ENCODE measurements around the gene SUCNR1.
"Not testable (repeated sequence)": the region's sequence is repeated elsewhere in the genome, so short reads cannot be mapped to it uniquely, and the experiment has no call there.

The SUCNR1 gene

GRCh38 chr3:151856641-151857040, 16.8 kb upstream of the SUCNR1 start:
- Mint-ChIP-seq H3K4me1 (no peaks in the 10 kb centered on the region), H3K27ac (ENCODE audit: low read depth) (no peak overlapping the region), H3K9me3 (no peaks in the 10 kb centered on the region), H3K4me3 (no peak overlapping the region), H3K36me3 (ENCODE audit: insufficient read depth) (peaks cover 2% of the 10 kb centered on the region), H3K27me3 (peaks cover 66% of the 10 kb centered on the region)
- DNase-seq (ENCODE audit: low spot score in 2 of 2) (no peak), ATAC-seq (replicated peaks; ENCODE audit: extremely low read depth, poor library complexity, severe bottlenecking) (no peak)

- no peak overlapping the region for H3K4me3 Mint-ChIP-seq
- no peak for ATAC-seq (replicated peaks; ENCODE audit: extremely low read depth, poor library complexity, severe bottlenecking)
- no peaks in the 10 kb centered on the region for H3K9me3 Mint-ChIP-seq
- H3K36me3 Mint-ChIP-seq (ENCODE audit: insufficient read depth), result peaks cover 1% of the 10 kb centered on the region
- H3K4me1 Mint-ChIP-seq, result no peaks in the 10 kb centered on the region
- no peak for DNase-seq (ENCODE audit: low spot score in 2 of 2)
- H3K27ac Mint-ChIP-seq (ENCODE audit: low read depth), result no peak overlapping the region
- peaks cover 45% of the 10 kb centered on the region for H3K27me3 Mint-ChIP-seq
Observed at GRCh38 chr3:151859233-151859673, 14.2 kb upstream of the SUCNR1 start.

- Mint-ChIP-seq H3K27me3 (peaks cover 39% of the 10 kb centered on the region), H3K4me1 (no peaks in the 10 kb centered on the region), H3K36me3 (ENCODE audit: insufficient read depth) (no peaks in the 10 kb centered on the region), H3K4me3 (no peak overlapping the region), H3K27ac (ENCODE audit: low read depth) (no peak overlapping the region), H3K9me3 (no peaks in the 10 kb centered on the region)
- ATAC-seq (replicated peaks; ENCODE audit: extremely low read depth, poor library complexity, severe bottlenecking), result no peak
- no peak for DNase-seq (ENCODE audit: low spot score in 2 of 2)
Observed at GRCh38 chr3:151859905-151860304, 13.5 kb upstream of the SUCNR1 start.

- DNase-seq (ENCODE audit: low spot score in 2 of 2) (no peak), ATAC-seq (replicated peaks; ENCODE audit: extremely low read depth, poor library complexity, severe bottlenecking) (no peak)
- H3K4me3 Mint-ChIP-seq, result no peak overlapping the region
- no peak overlapping the region for H3K27ac Mint-ChIP-seq (ENCODE audit: low read depth)
- H3K36me3 Mint-ChIP-seq (ENCODE audit: insufficient read depth), result no peaks in the 10 kb centered on the region
- peaks cover 9% of the 10 kb centered on the region for H3K27me3 Mint-ChIP-seq
- no peaks in the 10 kb centered on the region for H3K4me1 Mint-ChIP-seq
- no peaks in the 10 kb centered on the region for H3K9me3 Mint-ChIP-seq
Observed at GRCh38 chr3:151863611-151864010, 9.8 kb upstream of the SUCNR1 start.

- ATAC-seq (replicated peaks; ENCODE audit: extremely low read depth, poor library complexity, severe bottlenecking) (no peak), DNase-seq (ENCODE audit: low spot score in 2 of 2) (no peak)
- Mint-ChIP-seq H3K27ac (ENCODE audit: low read depth) (no peak overlapping the region), H3K27me3 (peaks cover 3% of the 10 kb centered on the region), H3K36me3 (ENCODE audit: insufficient read depth) (no peaks in the 10 kb centered on the region), H3K4me3 (no peak overlapping the region), H3K4me1 (no peaks in the 10 kb centered on the region), H3K9me3 (no peaks in the 10 kb centered on the region)
Observed at GRCh38 chr3:151864423-151865101, 8.9 kb upstream of the SUCNR1 start.

GRCh38 chr3:151866711-151867410, 6.6 kb upstream of the SUCNR1 start:
- ATAC-seq (replicated peaks; ENCODE audit: extremely low read depth, poor library complexity, severe bottlenecking) (no peak), DNase-seq (ENCODE audit: low spot score in 2 of 2) (no peak)
- H3K27ac Mint-ChIP-seq (ENCODE audit: low read depth), result no peak overlapping the region
- no peaks in the 10 kb centered on the region for H3K4me1 Mint-ChIP-seq
- no peaks in the 10 kb centered on the region for H3K27me3 Mint-ChIP-seq
- H3K36me3 Mint-ChIP-seq (ENCODE audit: insufficient read depth), result no peaks in the 10 kb centered on the region
- no peak overlapping the region for H3K4me3 Mint-ChIP-seq
- no peaks in the 10 kb centered on the region for H3K9me3 Mint-ChIP-seq

- Mint-ChIP-seq H3K4me1 (no peaks in the 10 kb centered on the region), H3K27ac (ENCODE audit: low read depth) (no peak overlapping the region), H3K4me3 (no peak overlapping the region), H3K36me3 (ENCODE audit: insufficient read depth) (no peaks in the 10 kb centered on the region), H3K27me3 (no peaks in the 10 kb centered on the region), H3K9me3 (no peaks in the 10 kb centered on the region)
- DNase-seq (ENCODE audit: low spot score in 2 of 2), result no peak
- no peak for ATAC-seq (replicated peaks; ENCODE audit: extremely low read depth, poor library complexity, severe bottlenecking)
Observed at GRCh38 chr3:151867666-151868065, 5.8 kb upstream of the SUCNR1 start.

- Mint-ChIP-seq H3K4me3 (no peak overlapping the region), H3K36me3 (ENCODE audit: insufficient read depth) (no peaks in the 10 kb centered on the region), H3K4me1 (no peaks in the 10 kb centered on the region), H3K27ac (ENCODE audit: low read depth) (no peak overlapping the region), H3K9me3 (no peaks in the 10 kb centered on the region), H3K27me3 (no peaks in the 10 kb centered on the region)
- no peak for DNase-seq (ENCODE audit: low spot score in 2 of 2)
- ATAC-seq (replicated peaks; ENCODE audit: extremely low read depth, poor library complexity, severe bottlenecking), result no peak
Observed at GRCh38 chr3:151869181-151869580, 4.3 kb upstream of the SUCNR1 start.

GRCh38 chr3:151871639-151872468, 1.6 kb upstream of the SUCNR1 start:
- ATAC-seq (replicated peaks; ENCODE audit: extremely low read depth, poor library complexity, severe bottlenecking) (no peak), DNase-seq (ENCODE audit: low spot score in 2 of 2) (no peak)
- H3K9me3 Mint-ChIP-seq, result no peaks in the 10 kb centered on the region
- H3K4me1 Mint-ChIP-seq, result peaks cover 6% of the 10 kb centered on the region
- no peak overlapping the region for H3K4me3 Mint-ChIP-seq
- no peak overlapping the region for H3K27ac Mint-ChIP-seq (ENCODE audit: low read depth)
- no peaks in the 10 kb centered on the region for H3K36me3 Mint-ChIP-seq (ENCODE audit: insufficient read depth)
- H3K27me3 Mint-ChIP-seq, result peaks cover 7% of the 10 kb centered on the region

GRCh38 chr3:151874079-151874478, 636 bp downstream of the SUCNR1 start:
- H3K4me3 Mint-ChIP-seq; DNase-seq (ENCODE audit: low spot score in 2 of 2); H3K36me3 Mint-ChIP-seq (ENCODE audit: insufficient read depth); H3K27ac Mint-ChIP-seq (ENCODE audit: low read depth); H3K27me3 Mint-ChIP-seq; H3K4me1 Mint-ChIP-seq; ATAC-seq (replicated peaks; ENCODE audit: extremely low read depth, poor library complexity, severe bottlenecking); H3K9me3 Mint-ChIP-seq: not testable (repeated sequence)

GRCh38 chr3:151875759-151876158, 2.3 kb downstream of the SUCNR1 start:
- DNase-seq (ENCODE audit: low spot score in 2 of 2) (no peak), ATAC-seq (replicated peaks; ENCODE audit: extremely low read depth, poor library complexity, severe bottlenecking) (no peak)
- no peak overlapping the region for H3K4me3 Mint-ChIP-seq
- peaks cover 6% of the 10 kb centered on the region for H3K4me1 Mint-ChIP-seq
- H3K27ac Mint-ChIP-seq (ENCODE audit: low read depth), result no peak overlapping the region
- peaks cover 13% of the 10 kb centered on the region for H3K27me3 Mint-ChIP-seq
- no peaks in the 10 kb centered on the region for H3K36me3 Mint-ChIP-seq (ENCODE audit: insufficient read depth)
- no peaks in the 10 kb centered on the region for H3K9me3 Mint-ChIP-seq

- no peak overlapping the region for H3K4me3 Mint-ChIP-seq
- DNase-seq (ENCODE audit: low spot score in 2 of 2) (no peak), ATAC-seq (replicated peaks; ENCODE audit: extremely low read depth, poor library complexity, severe bottlenecking) (no peak)
- no peaks in the 10 kb centered on the region for H3K36me3 Mint-ChIP-seq (ENCODE audit: insufficient read depth)
- H3K9me3 Mint-ChIP-seq, result no peaks in the 10 kb centered on the region
- peaks cover 6% of the 10 kb centered on the region for H3K4me1 Mint-ChIP-seq
- no peak overlapping the region for H3K27ac Mint-ChIP-seq (ENCODE audit: low read depth)
- peaks cover 17% of the 10 kb centered on the region for H3K27me3 Mint-ChIP-seq
Observed at GRCh38 chr3:151877269-151877668, 3.8 kb downstream of the SUCNR1 start.

Measured in central memory CD8-positive, alpha-beta T cell (primary cell).